Measurements from ENCODE around the gene NSD1. TPM values are rescaled to one million over a fixed set of nuclear protein-coding genes. Genes with fewer than 3 reads are reported as not detected.

The NSD1 gene
- total RNA-seq, 1 donor from 2014 or later = 103 TPM

GRCh38 chr5:177096162-177097015, 37.2 kb upstream of the NSD1 start:
- intact Hi-C loops (cut with micrococcal nuclease) = no loop called here

GRCh38 chr5:177097016-177097985, 36.3 kb upstream of the NSD1 start:
- intact Hi-C loops (cut with micrococcal nuclease) = no loop called here

DNA sequence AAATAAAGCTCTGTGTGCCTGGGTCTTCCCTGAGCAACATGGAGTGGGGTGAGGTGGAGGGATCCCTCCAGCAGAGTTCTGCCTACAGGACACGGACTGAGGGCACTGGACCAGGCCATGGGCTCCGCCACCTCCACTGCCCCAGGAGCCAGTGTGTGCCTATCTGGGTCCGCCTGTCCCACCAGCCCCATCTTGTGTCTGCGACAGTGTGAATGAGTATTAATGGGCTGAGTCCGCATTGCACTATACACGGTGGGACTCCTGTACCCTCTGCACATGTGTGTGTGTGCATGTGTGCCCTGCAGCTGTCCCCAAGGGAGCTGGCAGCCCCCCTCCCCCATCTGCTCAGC, 35.5 kb upstream of the NSD1 start:
- intact Hi-C loops (cut with micrococcal nuclease) = no loop called here

DNA sequence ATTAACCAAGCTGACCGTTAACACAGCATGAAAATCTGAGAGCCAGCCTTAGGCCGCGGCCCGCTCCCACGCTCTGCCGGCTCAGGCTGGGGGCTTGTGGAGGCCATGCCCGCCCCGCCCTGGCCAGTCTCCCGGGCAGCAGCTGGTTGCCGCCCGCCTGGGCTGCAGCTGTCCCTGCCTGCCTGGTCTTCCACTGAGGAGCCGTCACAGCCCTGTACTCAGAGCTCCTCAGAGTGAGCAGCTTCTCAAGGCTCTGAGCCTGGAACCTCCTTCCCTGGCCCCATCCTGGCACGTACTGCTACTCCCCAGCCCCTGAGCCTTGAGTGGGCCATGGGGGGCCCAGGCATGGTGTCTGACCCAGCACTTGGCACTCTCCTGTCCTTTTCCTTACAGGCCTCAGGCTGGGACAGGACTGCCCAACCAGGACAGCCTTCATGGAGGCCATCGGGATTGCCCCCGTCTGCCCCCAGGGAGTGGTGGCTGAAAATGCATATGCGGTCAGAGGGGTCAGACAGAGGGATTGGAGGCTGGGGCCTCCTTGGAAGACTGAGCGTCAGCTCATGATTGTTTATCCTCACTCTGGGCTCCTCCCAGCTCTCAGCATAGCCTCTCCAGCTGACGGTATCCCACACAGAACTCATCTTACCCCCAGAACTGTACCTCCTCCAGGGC, 35.0 kb upstream of the NSD1 start:
- intact Hi-C loops (cut with micrococcal nuclease) = no loop called here

GRCh38 chr5:177099422-177100093, 34.0 kb upstream of the NSD1 start:
- intact Hi-C loops (cut with micrococcal nuclease) = no loop called here

DNA sequence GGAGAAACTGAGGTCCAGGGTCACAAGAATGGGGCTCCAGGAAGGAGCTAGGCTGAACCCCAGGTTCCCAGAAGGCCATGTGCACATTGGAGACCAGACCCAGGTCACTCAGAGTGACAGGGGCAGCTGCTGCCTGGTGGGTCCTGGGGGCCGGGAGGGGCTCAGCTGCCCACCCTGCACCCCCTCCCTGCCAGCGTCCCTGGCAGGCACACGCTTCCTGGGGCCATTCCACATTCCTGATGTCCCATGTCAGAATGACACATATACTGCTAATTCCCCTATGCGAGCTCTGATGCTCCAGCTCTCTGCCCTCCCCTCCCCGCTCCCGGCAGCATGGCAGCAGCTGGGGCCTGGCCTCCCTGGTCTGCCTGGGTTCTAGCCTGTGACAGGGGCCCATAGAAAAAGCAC, 32.9 kb upstream of the NSD1 start:
- intact Hi-C loops (cut with micrococcal nuclease) = no loop called here

DNA sequence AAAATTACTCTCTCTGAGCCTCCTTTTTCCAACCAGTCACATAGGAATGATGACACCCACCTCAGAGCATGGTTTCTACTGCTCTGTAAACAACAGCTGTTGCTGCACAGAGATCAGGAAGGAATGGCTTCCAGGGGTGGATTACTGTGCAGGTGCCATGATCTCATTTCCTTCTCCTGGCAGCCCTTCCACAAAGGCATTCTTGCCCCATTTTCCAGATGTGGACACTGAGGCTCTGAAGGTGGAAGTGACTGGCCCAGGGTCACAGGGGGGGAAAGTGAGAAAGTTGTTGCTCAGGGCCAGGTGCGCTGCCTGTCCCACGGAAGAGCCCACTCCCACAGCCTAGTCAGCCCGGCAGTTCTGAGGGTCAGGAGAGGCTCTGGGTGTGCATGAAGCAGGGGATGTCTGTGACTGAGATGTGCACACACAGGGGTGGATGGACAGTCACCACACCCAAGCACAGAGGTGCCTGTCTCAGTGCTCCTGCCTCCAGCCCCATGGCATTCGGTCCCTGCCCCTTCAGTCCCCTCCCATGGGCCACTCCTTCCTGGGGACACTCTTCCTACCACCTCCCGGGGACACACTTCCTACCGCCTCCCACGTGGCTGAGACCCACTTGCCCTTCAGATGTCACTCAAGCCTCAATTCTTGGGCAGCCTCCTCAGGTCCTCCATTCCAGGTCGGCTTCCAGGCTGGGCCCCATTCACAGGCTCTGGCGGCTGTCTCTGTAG, 29.9 kb upstream of the NSD1 start:
- intact Hi-C loops (cut with micrococcal nuclease) = no loop called here

DNA sequence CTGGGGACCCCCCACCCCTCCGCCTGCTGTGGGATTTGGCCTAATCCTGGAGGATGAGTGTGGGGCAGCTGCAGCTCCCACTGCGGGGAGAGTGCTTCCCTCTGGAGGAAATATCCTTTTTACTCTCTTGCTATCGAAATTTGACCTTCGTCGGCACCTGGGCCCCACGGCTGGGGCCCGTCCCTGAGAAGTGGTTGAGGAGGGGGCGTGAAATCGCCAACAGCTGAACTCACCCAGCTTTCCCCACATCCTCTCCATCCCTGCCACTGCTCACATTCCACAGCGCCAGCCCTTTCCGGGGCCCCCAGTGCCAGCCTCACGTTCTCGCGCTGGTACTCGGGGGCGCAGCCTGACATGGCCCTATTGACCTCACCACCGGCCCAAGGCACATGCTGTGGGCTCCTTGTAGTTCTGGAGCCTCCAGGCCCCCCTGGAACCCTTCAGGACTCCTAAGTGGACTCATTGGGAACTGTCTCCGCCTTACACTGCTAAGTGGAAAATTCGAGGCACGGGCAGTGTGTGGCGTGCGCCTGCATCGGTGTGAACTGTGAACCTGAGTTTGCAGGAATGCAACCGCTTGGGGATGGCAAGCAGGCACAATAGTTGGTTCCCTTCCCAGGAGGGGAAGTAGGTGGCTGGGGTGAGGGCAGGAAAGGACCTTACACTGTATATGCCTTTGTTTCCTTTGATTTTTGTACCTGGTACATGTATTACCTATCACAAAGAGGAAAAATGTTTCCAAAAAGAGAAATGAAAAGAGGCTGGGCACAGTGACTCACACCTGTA, 27.7 kb upstream of the NSD1 start:
- intact Hi-C loops (cut with micrococcal nuclease) = no loop called here

GRCh38 chr5:177107159-177107558, 26.4 kb upstream of the NSD1 start:
- intact Hi-C loops (cut with micrococcal nuclease) = no loop called here

DNA sequence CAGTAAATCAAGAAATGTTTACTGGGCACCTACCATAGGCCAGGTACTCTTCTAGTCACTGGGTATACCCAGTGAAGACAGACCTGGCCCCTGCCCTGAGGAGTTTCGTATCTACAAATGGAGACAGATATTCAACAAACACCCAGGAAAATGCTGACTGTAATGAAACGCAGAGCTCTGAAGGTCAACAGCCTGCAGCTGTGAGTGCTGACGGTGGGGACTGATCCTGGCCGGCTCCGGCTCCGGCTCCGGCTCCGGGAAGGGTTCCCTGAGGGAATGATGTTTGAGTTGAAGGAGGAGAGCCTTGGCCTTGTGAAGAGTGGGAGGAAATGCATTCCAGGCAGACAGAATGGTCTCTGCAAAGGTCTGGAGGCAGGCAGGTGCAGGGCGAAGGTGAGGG, 23.8 kb upstream of the NSD1 start:
- intact Hi-C loops (cut with micrococcal nuclease) = loop anchor here (5.0 kb wide), 2 partner anchors 38 to 192 kb away; partner anchors contain the start of genes PRELID1 and RAB24

DNA sequence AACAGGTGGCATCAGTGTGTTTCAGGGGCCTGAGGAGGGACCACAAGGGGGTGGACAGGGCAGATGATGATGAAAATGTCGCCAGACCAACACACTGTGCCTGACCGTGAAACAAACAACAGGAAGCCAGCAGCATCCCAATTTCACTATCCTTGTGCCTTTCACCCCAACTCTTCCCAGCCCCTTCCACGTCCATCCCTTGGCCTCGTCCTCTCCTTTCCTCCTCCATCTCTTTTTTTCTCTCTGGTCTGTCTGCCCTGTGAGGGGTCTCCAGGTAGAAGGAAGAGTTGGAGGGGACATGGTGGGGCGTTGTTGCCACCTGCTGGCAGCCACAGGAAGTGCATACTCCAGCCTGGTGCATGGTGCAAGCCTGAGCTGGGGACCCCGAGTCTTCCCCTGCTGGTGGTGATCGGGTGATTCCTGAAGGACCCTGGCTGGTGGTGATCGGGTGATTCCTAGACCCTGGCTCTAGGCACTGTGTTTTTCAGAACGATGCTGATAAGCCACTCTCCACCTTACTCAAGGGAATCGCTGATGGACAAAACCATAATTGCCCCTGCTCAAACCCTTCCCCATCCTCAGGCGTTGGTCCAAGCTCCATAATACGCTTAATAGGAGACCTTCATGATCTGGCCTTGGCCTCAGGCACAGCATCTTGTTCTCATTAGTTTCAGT, 21.7 kb upstream of the NSD1 start:
- intact Hi-C loops (cut with micrococcal nuclease) = loop anchor here (2.0 to 5.0 kb wide), 3 partner anchors 40 to 451 kb away; partner anchors contain the start of genes PRELID1 and RAB24

DNA sequence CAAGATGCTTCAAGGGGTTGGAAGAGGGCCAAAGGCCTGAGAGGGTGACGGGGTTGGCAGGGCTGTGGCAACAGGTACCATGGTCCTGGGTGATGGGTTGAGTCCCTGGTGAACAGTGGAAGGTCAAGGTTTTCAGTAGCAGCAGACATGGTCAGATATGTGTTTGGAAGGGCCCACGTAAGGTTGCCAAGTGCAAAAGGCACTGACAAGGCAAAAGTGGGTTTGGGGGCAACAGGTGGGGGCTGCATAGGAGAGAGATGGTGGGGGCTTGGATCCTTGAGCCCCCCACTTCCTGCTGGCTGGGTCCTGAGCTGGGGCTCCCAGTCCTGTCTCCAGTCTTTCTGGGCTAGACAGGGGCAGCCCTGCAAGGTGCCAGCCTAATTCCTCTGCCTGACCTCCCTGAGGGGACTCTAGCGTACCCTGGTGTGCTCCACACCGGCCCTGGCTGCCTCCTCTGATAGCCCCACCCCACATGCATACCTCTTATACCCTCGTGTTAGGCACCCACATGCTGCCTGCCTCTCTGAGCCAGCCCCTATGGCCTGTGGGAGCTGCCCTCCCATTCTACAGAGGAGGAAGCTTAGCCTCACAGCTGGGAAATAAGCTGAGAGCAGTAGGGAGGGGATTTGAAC, 20.9 kb upstream of the NSD1 start:
- intact Hi-C loops (cut with micrococcal nuclease) = loop anchor here (2.0 to 5.0 kb wide), 3 partner anchors 40 to 452 kb away; partner anchors contain the start of genes PRELID1 and RAB24

DNA sequence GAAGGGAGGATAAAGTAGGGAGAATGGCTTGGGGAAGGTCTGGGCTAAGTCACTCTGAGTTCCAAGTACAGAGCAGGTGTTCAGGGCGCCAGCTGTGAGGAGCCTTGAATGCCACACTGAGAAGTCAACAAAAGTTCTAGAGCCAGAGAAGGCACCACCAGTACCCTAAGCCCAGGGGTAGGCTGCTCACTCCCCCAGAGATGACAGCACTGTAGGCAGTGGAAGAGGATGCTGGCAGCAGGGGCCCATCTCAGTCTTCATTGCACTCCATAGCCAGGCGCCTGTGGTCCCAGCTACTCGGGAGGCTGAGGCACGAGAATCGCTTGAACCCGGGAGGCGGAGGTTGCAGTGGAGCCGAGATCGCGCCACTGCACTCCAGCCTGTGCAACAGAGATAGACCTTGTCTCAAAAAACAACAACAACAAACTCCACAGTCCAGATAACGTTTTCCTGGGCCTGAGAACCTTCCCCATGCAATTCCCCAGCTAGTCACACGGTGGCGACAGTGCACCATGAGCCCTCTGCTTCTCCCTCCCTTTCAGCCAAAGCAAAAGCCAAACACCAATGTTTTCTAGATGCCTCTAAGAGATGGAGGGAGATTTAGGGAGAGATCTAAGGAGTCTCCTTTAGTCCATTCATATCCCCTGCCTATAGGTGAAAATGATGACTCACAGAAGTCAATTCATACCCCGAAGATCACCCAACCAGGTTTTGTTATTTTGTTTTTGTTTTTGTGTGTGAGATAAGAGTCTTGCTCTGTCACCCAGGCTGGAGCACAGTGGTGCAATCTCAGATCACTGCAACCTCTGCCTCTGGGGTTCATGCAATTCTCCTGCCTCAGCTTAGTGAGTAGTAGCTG, 19.8 kb upstream of the NSD1 start:
- intact Hi-C loops (cut with micrococcal nuclease) = loop anchor here (2.0 to 5.0 kb wide), 3 partner anchors 41 to 453 kb away; partner anchors contain the start of genes PRELID1 and RAB24

- intact Hi-C loops (cut with micrococcal nuclease) = loop anchor here (2.0 to 5.0 kb wide), 2 partner anchors 16 to 340 kb away; partner anchors contain the start of gene NSD1
Observed at GRCh38 chr5:177116631-177117373, 16.8 kb upstream of the NSD1 start.

DNA sequence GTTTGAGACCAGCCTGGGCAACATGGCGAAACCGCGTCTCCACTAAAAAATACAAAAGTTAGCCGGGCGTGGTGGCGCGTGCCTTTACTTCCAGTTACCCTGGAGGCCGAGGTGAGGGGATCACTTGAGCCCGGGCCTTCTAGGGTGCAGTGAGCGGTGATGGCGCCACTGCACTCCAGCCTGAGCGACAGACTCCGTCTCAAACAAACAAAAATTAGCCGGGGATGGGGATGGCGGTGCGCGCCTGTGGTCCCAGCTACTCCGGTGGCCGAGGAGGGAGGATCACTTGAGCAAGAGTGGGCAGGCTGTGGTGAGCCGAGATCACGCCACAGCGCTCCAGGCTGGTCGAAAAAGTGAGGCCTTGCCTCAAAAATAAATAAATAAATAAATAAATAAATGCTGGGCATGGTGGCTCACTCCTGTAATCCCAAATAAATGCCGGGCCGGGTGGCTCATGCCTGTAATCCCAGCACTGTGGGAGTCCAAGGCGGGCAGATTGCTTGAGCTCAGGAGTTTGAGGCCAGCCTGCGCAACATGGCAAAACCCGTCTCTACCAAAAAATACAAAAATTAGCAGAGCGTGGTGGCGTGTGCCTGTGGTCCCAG, 16.0 kb upstream of the NSD1 start:
- intact Hi-C loops (cut with micrococcal nuclease) = loop anchor here (2.0 to 5.0 kb wide), 2 partner anchors 15 to 340 kb away; partner anchors contain the start of gene NSD1

GRCh38 chr5:177122566-177122965, 11.0 kb upstream of the NSD1 start:
- intact Hi-C loops (cut with micrococcal nuclease) = no loop called here

All from T-helper 2 cell treated with Interferon-gamma antibody and Interleukin-4, amounts not matched to agents 100 ng/mL and 5 ng/mL, for 36 hours (primary cell).